Measurements from ENCODE around the gene DNLZ. TPM values are rescaled to one million over a fixed set of nuclear protein-coding genes. Genes with fewer than 3 reads are reported as not detected.

DNLZ gene
- total and polyA plus RNA-seq, 4 donors = 2.0 to 7.1 (median 4.5) TPM

GRCh38 chr9:136309806-136310220 is 53.7 kb downstream of the DNLZ start:
- WGBS = 95% methylated on average over 5 of the region's 5 CpGs
- TF ChIP-seq, protein P1, sequence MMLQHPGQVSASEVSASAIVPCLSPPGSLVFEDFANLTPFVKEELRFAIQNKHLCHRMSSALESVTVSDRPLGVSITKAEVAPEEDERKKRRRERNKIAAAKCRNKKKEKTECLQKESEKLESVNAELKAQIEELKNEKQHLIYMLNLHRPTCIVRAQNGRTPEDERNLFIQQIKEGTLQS (IDR thresholded peaks at IDR 0.05) = no peak
- TF ChIP-seq, protein P2, sequence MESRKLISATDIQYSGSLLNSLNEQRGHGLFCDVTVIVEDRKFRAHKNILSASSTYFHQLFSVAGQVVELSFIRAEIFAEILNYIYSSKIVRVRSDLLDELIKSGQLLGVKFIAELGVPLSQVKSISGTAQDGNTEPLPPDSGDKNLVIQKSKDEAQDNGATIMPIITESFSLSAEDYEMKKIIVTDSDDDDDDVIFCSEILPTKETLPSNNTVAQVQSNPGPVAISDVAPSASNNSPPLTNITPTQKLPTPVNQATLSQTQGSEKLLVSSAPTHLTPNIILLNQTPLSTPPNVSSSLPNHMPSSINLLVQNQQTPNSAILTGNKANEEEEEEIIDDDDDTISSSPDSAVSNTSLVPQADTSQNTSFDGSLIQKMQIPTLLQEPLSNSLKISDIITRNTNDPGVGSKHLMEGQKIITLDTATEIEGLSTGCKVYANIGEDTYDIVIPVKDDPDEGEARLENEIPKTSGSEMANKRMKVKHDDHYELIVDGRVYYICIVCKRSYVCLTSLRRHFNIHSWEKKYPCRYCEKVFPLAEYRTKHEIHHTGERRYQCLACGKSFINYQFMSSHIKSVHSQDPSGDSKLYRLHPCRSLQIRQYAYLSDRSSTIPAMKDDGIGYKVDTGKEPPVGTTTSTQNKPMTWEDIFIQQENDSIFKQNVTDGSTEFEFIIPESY (IDR thresholded peaks at IDR 0.05) = no peak
- no peak for TF ChIP-seq EGR1 (IDR thresholded peaks at IDR 0.05; ENCODE audit: low read depth in 2 of 2)
- TF ChIP-seq SP1 (IDR thresholded peaks at IDR 0.05) = no peak
- no peak for TF ChIP-seq GABPA (IDR thresholded peaks at IDR 0.05 in 1 of 2, conservative IDR thresholded peaks at IDR 0.05 in 1 of 2)
- no peak overlapping the region for H3K27ac ChIP-seq (ENCODE audit: low read depth in 1 of 2, low read length in 2 of 2)
- no peak for DNase-seq (ENCODE audit: low spot score)
- no peaks in the 10 kb centered on the region for H3K9me3 ChIP-seq (ENCODE audit: control insufficient read depth in 4 of 4, low read length in 3 of 4)
- H3K27me3 ChIP-seq (ENCODE audit: control insufficient read depth in 4 of 4, insufficient read depth in 4 of 4, low read length in 3 of 4) = no peaks in the 10 kb centered on the region
- H3K4me1 ChIP-seq (ENCODE audit: control insufficient read depth in 4 of 4, insufficient read depth in 4 of 4, low read length in 3 of 4) = no peaks in the 10 kb centered on the region
- no peak overlapping the region for H3K9ac ChIP-seq (ENCODE audit: low read depth in 1 of 2, low read length in 2 of 2)
- no peak overlapping the region for H3K4me3 ChIP-seq (ENCODE audit: low read depth in 1 of 3, low read length in 3 of 3)
- H3K36me3 ChIP-seq (ENCODE audit: control insufficient read depth in 4 of 4, insufficient read depth in 3 of 4, low read depth in 1 of 4, low read length in 3 of 4) = no peaks in the 10 kb centered on the region

Other genes with a start within 250 kb of the DNLZ start
- gene TMEM250, start 244.9 kb downstream of the DNLZ start, total RNA-seq = 10 to 100 TPM; 16.1 to 18.2 TPM
- gene TMEM250, start 244.9 kb downstream of the DNLZ start, polyA plus RNA-seq = 10 to 100 TPM in 1 of 2 donors, 1 to 10 TPM in 1; 6.7 to 19.5 TPM
- gene LHX3, start 158.6 kb downstream of the DNLZ start, total RNA-seq = not detected
- not detected for gene LHX3, start 158.6 kb downstream of the DNLZ start, polyA plus RNA-seq
- gene QSOX2, start 117.9 kb downstream of the DNLZ start, total RNA-seq = 10 to 100 TPM in 1 of 2 donors, 1 to 10 TPM in 1; 4.8 to 12.7 TPM
- 1 to 10 TPM in 1 of 2 donors, under 1 TPM in 1; 0.79 to 3.8 TPM for gene QSOX2, start 117.9 kb downstream of the DNLZ start, polyA plus RNA-seq
- gene CCDC187, start 59.6 kb downstream of the DNLZ start, total RNA-seq = under 1 TPM in 1 of 2 donors, not detected in 1; 0.05 TPM
- gene CCDC187, start 59.6 kb downstream of the DNLZ start, polyA plus RNA-seq = not detected
- 1 to 10 TPM; 2.1 to 2.9 TPM for gene GPSM1, start 36.2 kb downstream of the DNLZ start, total RNA-seq
- 1 to 10 TPM in 1 of 2 donors, under 1 TPM in 1; 0.11 to 1.1 TPM for gene GPSM1, start 36.2 kb downstream of the DNLZ start, polyA plus RNA-seq
- 1 to 10 TPM; 3.1 to 5.3 TPM for gene CARD9, start 9.9 kb upstream of the DNLZ start, total RNA-seq
- 1 to 10 TPM in 1 of 2 donors, under 1 TPM in 1; 0.25 to 1.3 TPM for gene CARD9, start 9.9 kb upstream of the DNLZ start, polyA plus RNA-seq
- 1 to 10 TPM; 2.3 to 4.2 TPM for gene SNAPC4, start 36.4 kb upstream of the DNLZ start, total RNA-seq
- gene SNAPC4, start 36.4 kb upstream of the DNLZ start, polyA plus RNA-seq = 1 to 10 TPM in 1 of 2 donors, under 1 TPM in 1; 0.75 to 3.9 TPM
- 10 to 100 TPM; 11.0 to 25.6 TPM for gene ENTR1, start 46.9 kb upstream of the DNLZ start, total RNA-seq
- gene ENTR1, start 46.9 kb upstream of the DNLZ start, polyA plus RNA-seq = 10 to 100 TPM; 12.7 to 28.1 TPM
- gene PMPCA, start 46.9 kb upstream of the DNLZ start, total RNA-seq = 10 to 100 TPM; 27.0 to 39.5 TPM
- 10 to 100 TPM; 43.7 to 75.6 TPM for gene PMPCA, start 46.9 kb upstream of the DNLZ start, polyA plus RNA-seq
- gene INPP5E, start 76.1 kb upstream of the DNLZ start, total RNA-seq = 1 to 10 TPM; 3.1 to 3.3 TPM
- 1 to 10 TPM; 1.0 to 2.7 TPM for gene INPP5E, start 76.1 kb upstream of the DNLZ start, polyA plus RNA-seq
- 10 to 100 TPM; 21.7 to 96.1 TPM for gene SEC16A, start 119.3 kb upstream of the DNLZ start, total RNA-seq
- 10 to 100 TPM; 43.3 to 88.7 TPM for gene SEC16A, start 119.3 kb upstream of the DNLZ start, polyA plus RNA-seq
- gene NOTCH1, start 182.3 kb upstream of the DNLZ start, total RNA-seq = 10 to 100 TPM in 1 of 2 donors, 1 to 10 TPM in 1; 9.4 to 22.3 TPM
- gene NOTCH1, start 182.3 kb upstream of the DNLZ start, polyA plus RNA-seq = 1 to 10 TPM; 2.4 to 7.5 TPM